ENCODE results near the gene AOPEP. TPM values are rescaled to one million over a fixed set of nuclear protein-coding genes. Genes with fewer than 3 reads are reported as not detected.

AOPEP gene
- total RNA-seq, 2 experiments from 2014 or later = 6.9 to 7.0 TPM

DNA sequence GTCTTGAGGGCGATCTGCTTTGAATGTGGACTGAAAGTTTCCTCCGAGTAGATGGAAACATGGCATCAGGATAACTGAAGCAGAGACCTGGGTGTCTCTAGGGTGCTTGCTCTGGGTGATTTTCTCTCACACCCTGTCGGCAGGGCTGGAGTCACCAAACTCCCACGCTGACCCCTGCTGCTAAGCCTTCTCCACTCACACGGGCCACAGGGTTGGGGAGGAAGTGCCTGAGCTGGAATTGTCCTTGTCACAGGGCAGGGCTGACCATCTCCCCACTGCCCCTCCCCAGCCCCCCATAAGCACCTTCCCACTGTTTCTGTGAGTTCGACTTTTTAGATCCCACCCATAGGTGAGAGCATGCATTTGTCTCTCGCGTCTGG lies 378.1 kb downstream of the AOPEP start:
- H3K27me3 ChIP-seq (ENCODE audit: control insufficient read depth in 1 of 2, insufficient read depth in 2 of 2, low read length in 2 of 2) = no peaks in the 10 kb centered on the region
- Mint-ChIP-seq H3K27me3 (no peaks in the 10 kb centered on the region), H3K4me3 (no peak overlapping the region), H3K36me3 (ENCODE audit: low read depth) (peaks cover 19% of the 10 kb centered on the region), H3K4me1 (ENCODE audit: low read depth) (no peaks in the 10 kb centered on the region), H3K9me3 (no peaks in the 10 kb centered on the region), H3K27ac (no peak overlapping the region)
- intact Hi-C loops (cut with DNase I, micrococcal nuclease) = no loop called here
- no peak for TF ChIP-seq CTCF (IDR thresholded peaks at IDR 0.05)
- CTCF ChIA-PET = no interaction called here
- H3K36me3 ChIP-seq (ENCODE audit: insufficient read depth, low read length) = no peaks in the 10 kb centered on the region
- H3K9me3 ChIP-seq (ENCODE audit: control insufficient read depth in 1 of 2, insufficient read depth in 1 of 2, low read length in 2 of 2) = no peaks in the 10 kb centered on the region
- no peak overlapping the region for H3K4me3 ChIP-seq (ENCODE audit: low read length)
- H3K4me1 ChIP-seq (ENCODE audit: insufficient read depth, low read length) = no peaks in the 10 kb centered on the region
- no peak overlapping the region for H3K27ac ChIP-seq (ENCODE audit: low read depth in 1 of 2, low read length in 2 of 2)
- ATAC-seq (ENCODE audit: poor library complexity) (no peak), DNase-seq (no peak)
- POLR2A ChIA-PET = no interaction called here

DNA sequence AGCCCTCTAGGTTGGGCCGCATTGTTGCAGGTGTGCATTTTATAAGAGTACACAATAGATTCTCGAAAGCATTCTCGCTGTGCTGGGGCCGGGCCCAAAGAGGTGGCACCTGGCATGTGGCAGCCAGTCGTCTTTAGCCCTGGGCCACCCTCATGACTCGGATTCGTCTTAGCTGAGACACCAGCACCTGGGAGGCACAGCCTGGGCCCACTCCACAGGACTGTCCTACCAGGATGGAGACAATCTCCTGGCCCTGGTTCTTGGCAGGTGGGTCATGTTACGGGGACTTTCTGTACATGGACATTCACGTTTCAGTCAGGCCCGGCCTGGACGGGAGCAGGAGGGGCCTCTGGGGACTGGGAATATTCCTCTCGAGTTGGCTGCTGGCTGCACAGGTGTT lies 378.5 kb downstream of the AOPEP start:
- ATAC-seq (ENCODE audit: poor library complexity) (no peak), DNase-seq (no peak)
- H3K9me3 Mint-ChIP-seq = no peaks in the 10 kb centered on the region
- no peaks in the 10 kb centered on the region for H3K36me3 ChIP-seq (ENCODE audit: insufficient read depth, low read length)
- H3K27me3 Mint-ChIP-seq = no peaks in the 10 kb centered on the region
- no peak overlapping the region for H3K27ac ChIP-seq (ENCODE audit: low read depth in 1 of 2, low read length in 2 of 2)
- no peak overlapping the region for H3K4me3 ChIP-seq (ENCODE audit: low read length)
- no peak overlapping the region for H3K27ac Mint-ChIP-seq
- ChIA-PET POLR2A (no interaction called here), CTCF (no interaction called here)
- intact Hi-C loops (cut with DNase I, micrococcal nuclease) = no loop called here
- H3K36me3 Mint-ChIP-seq (ENCODE audit: low read depth) = peaks cover 19% of the 10 kb centered on the region
- no peaks in the 10 kb centered on the region for H3K4me1 Mint-ChIP-seq (ENCODE audit: low read depth)
- no peaks in the 10 kb centered on the region for H3K4me1 ChIP-seq (ENCODE audit: insufficient read depth, low read length)
- H3K9me3 ChIP-seq (ENCODE audit: control insufficient read depth in 1 of 2, insufficient read depth in 1 of 2, low read length in 2 of 2) = no peaks in the 10 kb centered on the region
- H3K27me3 ChIP-seq (ENCODE audit: control insufficient read depth in 1 of 2, insufficient read depth in 2 of 2, low read length in 2 of 2) = no peaks in the 10 kb centered on the region
- no peak overlapping the region for H3K4me3 Mint-ChIP-seq
- no peak for TF ChIP-seq CTCF (IDR thresholded peaks at IDR 0.05)

GRCh38 chr9:95105519-95106287 lies 379.2 kb downstream of the AOPEP start:
- Mint-ChIP-seq H3K9me3 (no peaks in the 10 kb centered on the region), H3K36me3 (ENCODE audit: low read depth) (peaks cover 19% of the 10 kb centered on the region), H3K4me3 (no peak overlapping the region), H3K27me3 (no peaks in the 10 kb centered on the region), H3K4me1 (ENCODE audit: low read depth) (no peaks in the 10 kb centered on the region), H3K27ac (no peak overlapping the region)
- Histone ChIP-seq H3K27me3 (ENCODE audit: control insufficient read depth in 1 of 2, insufficient read depth in 2 of 2, low read length in 2 of 2) (no peaks in the 10 kb centered on the region), H3K4me1 (ENCODE audit: insufficient read depth, low read length) (no peaks in the 10 kb centered on the region), H3K4me3 (ENCODE audit: low read length) (no peak overlapping the region), H3K9me3 (ENCODE audit: control insufficient read depth in 1 of 2, insufficient read depth in 1 of 2, low read length in 2 of 2) (no peaks in the 10 kb centered on the region), H3K36me3 (ENCODE audit: insufficient read depth, low read length) (no peaks in the 10 kb centered on the region), H3K27ac (ENCODE audit: low read depth in 1 of 2, low read length in 2 of 2) (no peak overlapping the region)
- ChIA-PET CTCF (no interaction called here), POLR2A (no interaction called here)
- ATAC-seq (ENCODE audit: poor library complexity) (no peak), DNase-seq (no peak)
- intact Hi-C loops (cut with DNase I, micrococcal nuclease) = no loop called here
- no peak for TF ChIP-seq CTCF (IDR thresholded peaks at IDR 0.05)

Measured in CD4-positive, alpha-beta T cell (primary cell).